Fibroblast of skin of left quadriceps (primary cell): ENCODE data around the gene NR1I3.
"Not testable (repeated sequence)": the region's sequence is repeated elsewhere in the genome, so short reads cannot be mapped to it uniquely, and the experiment has no call there.

ENCODE experiments used
- DNase-seq, 2 experiments: peaks; one replicate each; pipeline ENCODE4 v3.0.0-alpha.2; 2013; ENCODE audit warnings: low read depth in 2 of 2

The NR1I3 gene

GRCh38 chr1:161238039-161238473 lies at the start of gene NR1I3:
Gene NR1I3, minus strand, starts transcription at chr1:161238203. Its CDS starts 1,638 bp downstream, at chr1:161236565.
- no peak for DNase-seq

GRCh38 chr1:161287482-161288054 lies 49.6 kb upstream of the NR1I3 start:
- DNase-seq = no peak

GRCh38 chr1:161285521-161285920 lies 47.5 kb upstream of the NR1I3 start:
- no peak for DNase-seq

GRCh38 chr1:161285113-161285512 lies 47.1 kb upstream of the NR1I3 start:
- DNase-seq = no peak

- DNase-seq = no peak
Measured at GRCh38 chr1:161282991-161283390, 45.0 kb upstream of the NR1I3 start.

GRCh38 chr1:161274874-161275273 lies 36.9 kb upstream of the NR1I3 start:
- DNase-seq = no peak

- DNase-seq = no peak
Measured at GRCh38 chr1:161273402-161273801, 35.4 kb upstream of the NR1I3 start.

- no peak for DNase-seq
Measured at GRCh38 chr1:161267321-161267720, 29.3 kb upstream of the NR1I3 start.

- no peak for DNase-seq
Measured at GRCh38 chr1:161266836-161267235, 28.8 kb upstream of the NR1I3 start.

GRCh38 chr1:161266202-161266601 lies 28.2 kb upstream of the NR1I3 start:
- DNase-seq = no peak

- DNase-seq = no peak
Measured at GRCh38 chr1:161265305-161265704, 27.3 kb upstream of the NR1I3 start.

- DNase-seq = no peak
Measured at GRCh38 chr1:161261261-161262235, 23.5 kb upstream of the NR1I3 start.

GRCh38 chr1:161260376-161261260 lies 22.6 kb upstream of the NR1I3 start:
- DNase-seq = no peak

GRCh38 chr1:161259765-161260164 lies 21.8 kb upstream of the NR1I3 start:
- DNase-seq = no peak

GRCh38 chr1:161259345-161259702 lies 21.3 kb upstream of the NR1I3 start:
- DNase-seq = no peak

- DNase-seq = peak; percentile 4 to 8
Measured at GRCh38 chr1:161258439-161259344, 20.7 kb upstream of the NR1I3 start, which contains the start of gene PCP4L1. Gene PCP4L1, plus strand, starts transcription at chr1:161258745. Its CDS starts 230 bp downstream, at chr1:161258975.

GRCh38 chr1:161257109-161257508 lies 19.1 kb upstream of the NR1I3 start:
- DNase-seq = not testable (repeated sequence)

- DNase-seq = not testable (repeated sequence)
Measured at GRCh38 chr1:161255955-161256520, 18.0 kb upstream of the NR1I3 start.

GRCh38 chr1:161255302-161255701 lies 17.3 kb upstream of the NR1I3 start:
- not testable (repeated sequence) for DNase-seq

GRCh38 chr1:161251579-161251978 lies 13.6 kb upstream of the NR1I3 start:
- no peak for DNase-seq
